ENCODE measurements around the gene GRID2. TPM values are rescaled to one million over a fixed set of nuclear protein-coding genes. Genes with fewer than 3 reads are reported as not detected.

GRID2 gene
- total and polyA plus RNA-seq, 9 of the 15 experiments (the other 6 are each of a cell fraction or from before 2014, with no cell fraction given): 0.04 TPM; not detected in 7

GRCh38 chr4:93722446-93722845 lies 1418.7 kb downstream of the GRID2 start:
- Histone ChIP-seq H3K79me2 (ENCODE audit: control insufficient read depth, insufficient read depth, low read length) (no peaks in the 10 kb centered on the region), H2AFZ (ENCODE audit: low read depth, low read length) (no peak overlapping the region), H3K4me3 (no peak overlapping the region), H3K36me3 (ENCODE audit: control insufficient read depth, insufficient read depth, low read length) (no peaks in the 10 kb centered on the region), H3K4me2 (ENCODE audit: insufficient read depth, low read length) (no peak overlapping the region), H3K27me3 (ENCODE audit: control insufficient read depth in 2 of 2, insufficient read depth in 2 of 2, low read length in 2 of 2) (no peaks in the 10 kb centered on the region), H3K9ac (ENCODE audit: insufficient read depth in 1 of 2, low read depth in 2 of 2, low read length in 2 of 2) (no peak overlapping the region), H3K9me1 (ENCODE audit: control insufficient read depth, insufficient read depth, low read length) (no peaks in the 10 kb centered on the region), H3K27ac (ENCODE audit: extremely low read depth, low read depth, low read length) (no peak overlapping the region), H3K4me1 (replicated peaks in 1 of 2; ENCODE audit: control insufficient read depth in 2 of 2, insufficient read depth in 2 of 2, low read length in 2 of 2) (no peaks in the 10 kb centered on the region), H3K9me3 (replicated peaks; ENCODE audit: control insufficient read depth, insufficient read depth, low read depth, low read length) (no peaks in the 10 kb centered on the region; the same call in 1 of the 2 replicates), H4K20me1 (replicated peaks; ENCODE audit: control insufficient read depth, insufficient read depth, low read length) (no peaks in the 10 kb centered on the region)
- DNase-seq (ENCODE audit: extremely low read depth in 1 of 4, low spot score in 3 of 4): no peak
- no peak for ATAC-seq
- TF ChIP-seq, protein P1, sequence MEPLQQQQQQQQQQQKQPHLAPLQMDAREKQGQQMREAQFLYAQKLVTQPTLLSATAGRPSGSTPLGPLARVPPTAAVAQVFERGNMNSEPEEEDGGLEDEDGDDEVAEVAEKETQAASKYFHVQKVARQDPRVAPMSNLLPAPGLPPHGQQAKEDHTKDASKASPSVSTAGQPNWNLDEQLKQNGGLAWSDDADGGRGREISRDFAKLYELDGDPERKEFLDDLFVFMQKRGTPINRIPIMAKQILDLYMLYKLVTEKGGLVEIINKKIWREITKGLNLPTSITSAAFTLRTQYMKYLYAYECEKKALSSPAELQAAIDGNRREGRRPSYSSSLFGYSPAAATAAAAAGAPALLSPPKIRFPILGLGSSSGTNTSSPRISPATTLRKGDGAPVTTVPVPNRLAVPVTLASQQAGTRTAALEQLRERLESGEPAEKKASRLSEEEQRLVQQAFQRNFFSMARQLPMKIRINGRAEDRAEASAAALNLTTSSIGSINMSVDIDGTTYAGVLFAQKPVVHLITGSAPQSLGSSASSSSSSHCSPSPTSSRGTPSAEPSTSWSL (CRISPR knock-in tag; IDR thresholded peaks at IDR 0.05; ENCODE audit: borderline replicate concordance): no peak
- TF ChIP-seq CBX2 (IDR thresholded peaks at IDR 0.05; ENCODE audit: insufficient read depth, low read length, poor library complexity, severe bottlenecking) (no peak), DIDO1 (tag; IDR thresholded peaks at IDR 0.05; ENCODE audit: low read depth) (no peak)
- no peak for FAIRE-seq
- ChIA-PET CTCF (ENCODE audit: low intra/inter-chr PET ratio) (no interaction called here), POLR2A (no interaction called here)
- BruUV-seq (replicated peaks): no TSS peak
- in situ Hi-C loops (cut with MboI) (no loop called here), intact Hi-C loops (cut with micrococcal nuclease) (no loop called here)
- WGBS (ENCODE audit: insufficient coverage, low coverage, missing lambda C conversion rate): 0% methylated on average over 1 of the region's 1 CpG

DNA sequence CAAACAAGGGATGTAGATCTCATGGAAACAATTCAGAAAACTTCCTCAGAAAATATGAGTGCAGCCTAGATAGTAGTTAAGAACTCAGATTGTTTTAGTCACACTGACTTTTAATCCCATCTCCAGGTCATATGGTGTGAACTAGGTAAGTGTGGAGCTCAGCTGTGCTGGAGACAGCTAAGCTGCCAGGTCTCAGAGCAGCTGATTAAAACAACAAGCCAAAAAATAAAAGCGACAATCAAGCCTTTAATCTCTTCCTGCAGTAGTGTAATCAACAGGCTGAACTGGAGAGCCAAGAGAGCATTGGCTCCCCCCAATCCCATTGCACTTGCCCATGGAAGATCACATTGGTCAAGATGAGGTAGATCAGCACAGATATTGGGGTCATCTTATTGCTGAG lies 1426.5 kb downstream of the GRID2 start:
- Histone ChIP-seq H3K4me2 (ENCODE audit: insufficient read depth, low read length) (no peak overlapping the region), H3K27me3 (ENCODE audit: control insufficient read depth in 2 of 2, insufficient read depth in 2 of 2, low read length in 2 of 2) (no peaks in the 10 kb centered on the region), H3K9ac (ENCODE audit: insufficient read depth in 1 of 2, low read depth in 2 of 2, low read length in 2 of 2) (no peak overlapping the region), H3K4me3 (no peak overlapping the region), H3K9me1 (ENCODE audit: control insufficient read depth, insufficient read depth, low read length) (no peaks in the 10 kb centered on the region), H3K79me2 (ENCODE audit: control insufficient read depth, insufficient read depth, low read length) (no peaks in the 10 kb centered on the region), H3K9me3 (replicated peaks; ENCODE audit: control insufficient read depth, insufficient read depth, low read depth, low read length) (no peaks in the 10 kb centered on the region), H3K27ac (ENCODE audit: extremely low read depth, low read depth, low read length) (no peak overlapping the region), H3K36me3 (ENCODE audit: control insufficient read depth, insufficient read depth, low read length) (no peaks in the 10 kb centered on the region), H2AFZ (ENCODE audit: low read depth, low read length) (no peak overlapping the region), H3K4me1 (replicated peaks in 1 of 2; ENCODE audit: control insufficient read depth in 2 of 2, insufficient read depth in 2 of 2, low read length in 2 of 2) (no peaks in the 10 kb centered on the region), H4K20me1 (replicated peaks; ENCODE audit: control insufficient read depth, insufficient read depth, low read length) (no peaks in the 10 kb centered on the region)
- no peak for FAIRE-seq
- ChIA-PET POLR2A (interaction anchor here (0.6 kb wide), 1 partner anchor 1538 kb away, joined by 3 read pairs; no protein-coding TSS in a partner anchor), CTCF (ENCODE audit: low intra/inter-chr PET ratio) (no interaction called here)
- WGBS (ENCODE audit: insufficient coverage, low coverage, missing lambda C conversion rate): 0% methylated on average over 1 of the region's 1 CpG
- in situ Hi-C loops (cut with MboI) (no loop called here), intact Hi-C loops (cut with micrococcal nuclease) (no loop called here)
- no TSS peak for BruUV-seq (replicated peaks)
- ATAC-seq: no peak
- no peak for DNase-seq (ENCODE audit: extremely low read depth in 1 of 4, low spot score in 3 of 4)
- TF ChIP-seq MAFG (tag; conservative IDR thresholded peaks at IDR 0.05): no peak
- TF ChIP-seq ARNT (IDR thresholded peaks at IDR 0.05): no peak
- TF ChIP-seq, protein P2, sequence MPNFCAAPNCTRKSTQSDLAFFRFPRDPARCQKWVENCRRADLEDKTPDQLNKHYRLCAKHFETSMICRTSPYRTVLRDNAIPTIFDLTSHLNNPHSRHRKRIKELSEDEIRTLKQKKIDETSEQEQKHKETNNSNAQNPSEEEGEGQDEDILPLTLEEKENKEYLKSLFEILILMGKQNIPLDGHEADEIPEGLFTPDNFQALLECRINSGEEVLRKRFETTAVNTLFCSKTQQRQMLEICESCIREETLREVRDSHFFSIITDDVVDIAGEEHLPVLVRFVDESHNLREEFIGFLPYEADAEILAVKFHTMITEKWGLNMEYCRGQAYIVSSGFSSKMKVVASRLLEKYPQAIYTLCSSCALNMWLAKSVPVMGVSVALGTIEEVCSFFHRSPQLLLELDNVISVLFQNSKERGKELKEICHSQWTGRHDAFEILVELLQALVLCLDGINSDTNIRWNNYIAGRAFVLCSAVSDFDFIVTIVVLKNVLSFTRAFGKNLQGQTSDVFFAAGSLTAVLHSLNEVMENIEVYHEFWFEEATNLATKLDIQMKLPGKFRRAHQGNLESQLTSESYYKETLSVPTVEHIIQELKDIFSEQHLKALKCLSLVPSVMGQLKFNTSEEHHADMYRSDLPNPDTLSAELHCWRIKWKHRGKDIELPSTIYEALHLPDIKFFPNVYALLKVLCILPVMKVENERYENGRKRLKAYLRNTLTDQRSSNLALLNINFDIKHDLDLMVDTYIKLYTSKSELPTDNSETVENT (CRISPR knock-in tag; IDR thresholded peaks at IDR 0.05): no peak
- TF ChIP-seq ARID3A (IDR thresholded peaks at IDR 0.05; ENCODE audit: borderline replicate concordance, low read depth, low read length): no peak
- TF ChIP-seq SAFB2 (IDR thresholded peaks at IDR 0.05; ENCODE audit: borderline replicate concordance, low read depth, low read length, severe bottlenecking): no peak
- TF ChIP-seq ETV1 (tag; conservative IDR thresholded peaks at IDR 0.05; ENCODE audit: low read depth): no peak
- TF ChIP-seq KLF1 (tag; IDR thresholded peaks at IDR 0.05): no peak
- no peak for TF ChIP-seq ZNF436 (CRISPR knock-in tag; IDR thresholded peaks at IDR 0.05)
